Measurements from ENCODE around the gene BAIAP3.
A peak's percentile ranks its signal among the peaks of the same experiment; 100 is the strongest.
"Not testable (repeated sequence)": the region's sequence is repeated elsewhere in the genome, so short reads cannot be mapped to it uniquely, and the experiment has no call there.

Gene BAIAP3

GRCh38 chr16:1295465-1295864 is 38.0 kb upstream of the BAIAP3 start:
- no peak for TF ChIP-seq CTCF (conservative IDR thresholded peaks at IDR 0.05; ENCODE audit: low read depth, low read length)
- no peak for DNase-seq (ENCODE audit: low read depth)
- H3K4me3 ChIP-seq (ENCODE audit: low read length), result no peak overlapping the region

DNA sequence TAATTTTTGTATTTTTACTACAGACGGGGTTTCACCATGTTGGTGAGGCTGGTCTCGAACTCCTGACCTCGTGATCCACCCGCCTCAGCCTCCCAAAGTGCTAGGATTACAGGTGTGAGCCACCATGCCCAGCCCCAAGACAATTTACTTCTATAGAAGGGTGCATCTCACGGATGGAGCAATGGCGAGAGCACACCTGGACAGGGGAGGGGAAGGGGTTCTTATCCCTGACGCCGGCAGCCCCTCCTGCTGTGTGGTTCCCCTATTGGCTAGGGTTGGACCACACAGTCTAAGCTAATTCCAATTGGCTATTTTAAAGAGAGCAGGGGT is 36.8 kb upstream of the BAIAP3 start:
- H3K4me3 ChIP-seq (ENCODE audit: low read length); DNase-seq (ENCODE audit: low read depth): not testable (repeated sequence)

DNA sequence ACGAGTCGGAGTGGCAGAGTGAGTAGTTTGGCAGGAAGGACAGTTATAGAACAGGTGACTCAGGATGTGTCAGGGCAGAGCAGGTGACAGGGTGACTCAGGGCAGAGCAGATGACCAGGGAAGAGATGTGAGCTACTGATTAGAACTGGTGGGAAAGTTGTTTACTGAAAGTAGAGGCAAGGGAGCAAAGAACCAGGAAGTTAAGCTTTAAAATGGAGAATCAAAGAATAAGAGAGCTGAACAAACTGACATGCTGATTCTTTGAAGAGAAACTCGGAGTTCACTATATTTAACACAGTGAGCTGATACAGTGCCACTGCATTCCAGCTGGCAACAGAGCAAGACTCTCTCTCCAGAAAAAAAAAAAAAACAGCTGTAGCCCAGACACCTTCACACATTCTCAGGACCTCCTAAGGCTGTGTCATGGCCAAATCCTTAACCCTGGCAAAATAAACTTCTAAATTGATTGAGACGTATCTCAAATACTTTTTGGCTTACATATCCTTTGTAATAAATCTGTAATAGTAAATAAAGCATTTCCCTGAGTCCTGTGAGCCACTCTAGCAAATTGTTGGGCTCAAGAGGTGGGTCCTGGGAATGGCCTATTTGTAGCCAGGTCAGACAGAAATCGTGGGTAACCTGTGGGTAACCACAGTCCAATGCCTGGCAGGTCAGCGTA is 36.3 kb upstream of the BAIAP3 start:
- peak; percentile 51 for DNase-seq (ENCODE audit: low read depth)
- H3K4me3 ChIP-seq (ENCODE audit: low read length), result no peak overlapping the region
- no peak for TF ChIP-seq CTCF (conservative IDR thresholded peaks at IDR 0.05; ENCODE audit: low read depth, low read length)

GRCh38 chr16:1298406-1298805 is 35.0 kb upstream of the BAIAP3 start:
- no peak for TF ChIP-seq CTCF (conservative IDR thresholded peaks at IDR 0.05; ENCODE audit: low read depth, low read length)
- H3K4me3 ChIP-seq (ENCODE audit: low read length), result no peak overlapping the region
- DNase-seq (ENCODE audit: low read depth), result no peak

GRCh38 chr16:1299012-1299867 is 34.2 kb upstream of the BAIAP3 start:
- no peak for TF ChIP-seq CTCF (conservative IDR thresholded peaks at IDR 0.05; ENCODE audit: low read depth, low read length)
- no peak for DNase-seq (ENCODE audit: low read depth)
- H3K4me3 ChIP-seq (ENCODE audit: low read length), result no peak overlapping the region

GRCh38 chr16:1299868-1300203 is 33.6 kb upstream of the BAIAP3 start:
- DNase-seq (ENCODE audit: low read depth), result no peak
- TF ChIP-seq CTCF (conservative IDR thresholded peaks at IDR 0.05; ENCODE audit: low read depth, low read length), result no peak
- no peak overlapping the region for H3K4me3 ChIP-seq (ENCODE audit: low read length)

GRCh38 chr16:1300664-1301476 is 32.6 kb upstream of the BAIAP3 start:
- H3K4me3 ChIP-seq (ENCODE audit: low read length), result no peak overlapping the region
- no peak for DNase-seq (ENCODE audit: low read depth)
- peak; percentile 87 for TF ChIP-seq CTCF (conservative IDR thresholded peaks at IDR 0.05; ENCODE audit: low read depth, low read length)
